Activated CD4-positive, alpha-beta memory T cell treated with anti-CD3 and anti-CD28 coated beads for 36 hours (primary cell): ENCODE results near the gene PSTPIP1. TPM values are rescaled to one million over a fixed set of nuclear protein-coding genes. Genes with fewer than 3 reads are reported as not detected.

Source experiments
- CTCF ChIA-PET: fragments of 350-600 bp; sonication (Branson Sonifier 250); formaldehyde crosslinking; loops from one replicate; lab custom pipeline; 2021; ENCODE audit warnings: antibody characterized with exemption, inconsistent platforms; lab: Charles Lee
- POLR2A ChIA-PET: fragments of 350-600 bp; sonication (Branson Sonifier 250); formaldehyde crosslinking; loops from one replicate; lab custom pipeline; 2021; ENCODE audit warnings: antibody characterized with exemption; lab: Charles Lee
- DNase-seq: peaks from one replicate; pipeline ENCODE4 v3.0.0-alpha.2; 2020
- H3K27ac Mint-ChIP-seq: one replicate; pipeline ENCODE4 v1.8.0; 2021; ENCODE audit warnings: mixed read lengths
- H3K27me3 Mint-ChIP-seq: one replicate; pipeline ENCODE4 v1.8.0; 2021; ENCODE audit warnings: mixed read lengths
- H3K36me3 Mint-ChIP-seq: one replicate; pipeline ENCODE4 v1.8.0; 2021; ENCODE audit warnings: mixed read lengths
- H3K4me1 Mint-ChIP-seq: one replicate; pipeline ENCODE4 v1.8.0; 2021; ENCODE audit warnings: low read depth, mixed read lengths
- H3K4me3 Mint-ChIP-seq: one replicate; pipeline ENCODE4 v1.8.0; 2021; ENCODE audit warnings: mild to moderate bottlenecking, mixed read lengths
- H3K9me3 Mint-ChIP-seq: one replicate; pipeline ENCODE4 v1.8.0; 2021; ENCODE audit warnings: mixed read lengths
- intact Hi-C: fragments of 100-400 bp; cut with micrococcal nuclease; formaldehyde crosslinking; loops from one replicate; pipeline ENCODE4 v1.15.1; 2023
- total RNA-seq, 2 experiments: library from RNA; stranded (reverse); gene quantifications; one replicate each; pipeline ENCODE4 v1.2.3, GENCODE V29; 2021

Gene PSTPIP1
- total RNA-seq, 2 experiments from 2014 or later, result 155 to 164 TPM

GRCh38 chr15:76979996-76980520 lies 14.9 kb upstream of the PSTPIP1 start:
- Mint-ChIP-seq H3K27ac (no peak overlapping the region), H3K4me3 (no peak overlapping the region), H3K27me3 (no peaks in the 10 kb centered on the region), H3K9me3 (no peaks in the 10 kb centered on the region), H3K4me1 (peaks cover 13% of the 10 kb centered on the region), H3K36me3 (no peaks in the 10 kb centered on the region)
- ChIA-PET POLR2A (no interaction called here), CTCF (interaction anchor here (1.4 kb wide), 1 partner anchor 9 kb away, joined by 6 read pairs; no protein-coding TSS in a partner anchor)
- intact Hi-C loops, result loop anchor here (10.0 kb wide), 1 partner anchor 565 kb away; no protein-coding TSS in a partner anchor
- no peak for DNase-seq

GRCh38 chr15:76982356-76982755 lies 12.6 kb upstream of the PSTPIP1 start:
- Mint-ChIP-seq H3K27ac (no peak overlapping the region), H3K9me3 (no peaks in the 10 kb centered on the region), H3K4me3 (no peak overlapping the region), H3K27me3 (no peaks in the 10 kb centered on the region), H3K4me1 (peaks cover 14% of the 10 kb centered on the region), H3K36me3 (no peaks in the 10 kb centered on the region)
- intact Hi-C loops, result no loop called here
- CTCF ChIA-PET, result interaction anchor here (1.0 to 1.3 kb wide), 3 partner anchors 9 to 42 kb away, joined by 3 to 7 read pairs (median 3); no protein-coding TSS in a partner anchor
- POLR2A ChIA-PET, result no interaction called here
- DNase-seq, result no peak

- Mint-ChIP-seq H3K36me3 (no peaks in the 10 kb centered on the region), H3K4me3 (no peak overlapping the region), H3K9me3 (no peaks in the 10 kb centered on the region), H3K27ac (no peak overlapping the region), H3K4me1 (peaks cover 18% of the 10 kb centered on the region), H3K27me3 (no peaks in the 10 kb centered on the region)
- ChIA-PET CTCF (interaction anchor here (1.0 to 1.3 kb wide), 3 partner anchors 9 to 42 kb away, joined by 3 to 7 read pairs (median 3); no protein-coding TSS in a partner anchor), POLR2A (interaction anchor here (0.8 kb wide), 1 partner anchor 11 kb away, joined by 3 read pairs; no protein-coding TSS in a partner anchor)
- no peak for DNase-seq
- intact Hi-C loops, result no loop called here
Measured at GRCh38 chr15:76982756-76983155, 12.2 kb upstream of the PSTPIP1 start.

GRCh38 chr15:76983590-76984375 lies 11.1 kb upstream of the PSTPIP1 start:
- DNase-seq, result no peak
- CTCF ChIA-PET, result interaction anchor here (0.7 to 1.6 kb wide), 3 partner anchors 10 to 61 kb away, joined by 3 to 4 read pairs (median 3); no protein-coding TSS in a partner anchor
- H3K27me3 Mint-ChIP-seq, result no peaks in the 10 kb centered on the region
- H3K9me3 Mint-ChIP-seq, result no peaks in the 10 kb centered on the region
- intact Hi-C loops, result no loop called here
- no peak overlapping the region for H3K4me3 Mint-ChIP-seq
- H3K36me3 Mint-ChIP-seq, result no peaks in the 10 kb centered on the region
- H3K27ac Mint-ChIP-seq, result no peak overlapping the region
- POLR2A ChIA-PET, result interaction anchor here (0.8 kb wide), 1 partner anchor 10 kb away, joined by 3 read pairs; no protein-coding TSS in a partner anchor
- peaks cover 28% of the 10 kb centered on the region for H3K4me1 Mint-ChIP-seq

- ChIA-PET POLR2A (interaction anchor here (2.2 to 3.1 kb wide), 3 partner anchors 11 to 35 kb away, joined by 11 to 34 read pairs (median 12); no protein-coding TSS in a partner anchor), CTCF (interaction anchor here (0.7 to 4.3 kb wide), 10 partner anchors 10 to 83 kb away, joined by 3 to 30 read pairs (median 4); no protein-coding TSS in a partner anchor)
- Mint-ChIP-seq H3K27ac (peak overlapping the region; percentile 100), H3K9me3 (no peaks in the 10 kb centered on the region), H3K27me3 (no peaks in the 10 kb centered on the region), H3K4me3 (no peak overlapping the region), H3K4me1 (peaks cover 43% of the 10 kb centered on the region), H3K36me3 (no peaks in the 10 kb centered on the region)
- intact Hi-C loops, result no loop called here
- DNase-seq, result peak; percentile 43
Measured at GRCh38 chr15:76986743-76987142, 8.2 kb upstream of the PSTPIP1 start.

GRCh38 chr15:76987276-76987675 lies 7.7 kb upstream of the PSTPIP1 start:
- Mint-ChIP-seq H3K4me3 (no peak overlapping the region), H3K36me3 (no peaks in the 10 kb centered on the region), H3K9me3 (no peaks in the 10 kb centered on the region), H3K4me1 (peaks cover 44% of the 10 kb centered on the region), H3K27ac (peak overlapping the region; percentile 100), H3K27me3 (no peaks in the 10 kb centered on the region)
- intact Hi-C loops, result no loop called here
- DNase-seq, result peak; percentile 10
- CTCF ChIA-PET, result interaction anchor here (0.6 to 4.3 kb wide), 8 partner anchors 11 to 84 kb away, joined by 3 to 30 read pairs (median 5); no protein-coding TSS in a partner anchor
- POLR2A ChIA-PET, result interaction anchor here (0.6 to 3.1 kb wide), 4 partner anchors 10 to 1909 kb away, joined by 4 to 34 read pairs (median 12); no protein-coding TSS in a partner anchor

GRCh38 chr15:76987896-76988860 lies 6.7 kb upstream of the PSTPIP1 start:
- Mint-ChIP-seq H3K4me3 (peak overlapping the region; percentile 67), H3K27me3 (no peaks in the 10 kb centered on the region), H3K9me3 (no peaks in the 10 kb centered on the region), H3K27ac (peak overlapping the region; percentile 100), H3K4me1 (peaks cover 48% of the 10 kb centered on the region), H3K36me3 (no peaks in the 10 kb centered on the region)
- peak; percentile 92 for DNase-seq
- ChIA-PET CTCF (interaction anchor here (0.6 to 4.3 kb wide), 9 partner anchors 10 to 555 kb away, joined by 3 to 30 read pairs (median 5); no protein-coding TSS in a partner anchor), POLR2A (interaction anchor here (0.5 to 3.1 kb wide), 7 partner anchors 9 to 1908 kb away, joined by 3 to 34 read pairs (median 6); no protein-coding TSS in a partner anchor)
- intact Hi-C loops, result loop anchor here (1.0 to 2.0 kb wide), 4 partner anchors 9 to 34 kb away; no protein-coding TSS in a partner anchor

GRCh38 chr15:76988867-76989780 lies 5.8 kb upstream of the PSTPIP1 start:
- H3K4me3 Mint-ChIP-seq, result peak overlapping the region; percentile 67
- H3K27ac Mint-ChIP-seq, result peak overlapping the region; percentile 100
- ChIA-PET POLR2A (interaction anchor here (0.7 to 3.1 kb wide), 4 partner anchors 8 to 33 kb away, joined by 4 to 34 read pairs (median 9); no protein-coding TSS in a partner anchor), CTCF (interaction anchor here (0.8 to 4.3 kb wide), 7 partner anchors 9 to 554 kb away, joined by 3 to 30 read pairs (median 6); no protein-coding TSS in a partner anchor)
- no peaks in the 10 kb centered on the region for H3K27me3 Mint-ChIP-seq
- no peaks in the 10 kb centered on the region for H3K36me3 Mint-ChIP-seq
- no peaks in the 10 kb centered on the region for H3K9me3 Mint-ChIP-seq
- peak; percentile 52 for DNase-seq
- intact Hi-C loops, result loop anchor here (1.0 to 2.0 kb wide), 4 partner anchors 8 to 33 kb away; no protein-coding TSS in a partner anchor
- H3K4me1 Mint-ChIP-seq, result peaks cover 58% of the 10 kb centered on the region

- H3K27me3 Mint-ChIP-seq, result no peaks in the 10 kb centered on the region
- no peaks in the 10 kb centered on the region for H3K9me3 Mint-ChIP-seq
- POLR2A ChIA-PET, result no interaction called here
- DNase-seq, result peak; percentile 5
- H3K4me3 Mint-ChIP-seq, result no peak overlapping the region
- CTCF ChIA-PET, result no interaction called here
- H3K27ac Mint-ChIP-seq, result peak overlapping the region; percentile 31
- peaks cover 12% of the 10 kb centered on the region for H3K36me3 Mint-ChIP-seq
- intact Hi-C loops, result no loop called here
- peaks cover 61% of the 10 kb centered on the region for H3K4me1 Mint-ChIP-seq
Measured at GRCh38 chr15:76991048-76991447, 3.9 kb upstream of the PSTPIP1 start.
